DOHH2 (cell line): ENCODE data around the gene SYNDIG1.

Source experiments
- H3F3A ChIP-seq: fragments of 200-600 bp; sonication (generic), shearing (Covaris generic); 2 replicates; pipeline ENCODE4 v1.6.0; 2016; ENCODE audit warnings: antibody characterized with exemption, mild to moderate bottlenecking; ENCODE audit not compliant: control insufficient read depth, insufficient read depth
- H3K27ac ChIP-seq: fragments of 200-600 bp; sonication (generic); 2 replicates; pipeline ENCODE4 v1.5.1; 2014; ENCODE audit warnings: low read depth, mild to moderate bottlenecking, low read length, moderate library complexity
- H3K27me3 ChIP-seq: fragments of 200-600 bp; sonication (generic); 2 replicates; pipeline ENCODE4 v1.6.1; 2014; ENCODE audit warnings: mild to moderate bottlenecking, low read length, mixed read lengths; ENCODE audit not compliant: control insufficient read depth
- H3K36me3 ChIP-seq: fragments of 200-600 bp; sonication (generic); 2 replicates; pipeline ENCODE4 v1.6.1; 2014; ENCODE audit warnings: mild to moderate bottlenecking, low read length, moderate library complexity, mixed read lengths; ENCODE audit not compliant: control insufficient read depth
- H3K4me1 ChIP-seq: fragments of 200-600 bp; sonication (generic); 2 replicates; pipeline ENCODE4 v1.6.1; 2014; ENCODE audit warnings: mild to moderate bottlenecking, low read length, mixed read lengths; ENCODE audit not compliant: control insufficient read depth
- H3K4me2 ChIP-seq: fragments of 200-600 bp; sonication (generic); 2 replicates; pipeline ENCODE4 v1.6.0; 2014; ENCODE audit warnings: mild to moderate bottlenecking, low read length, moderate library complexity
- H3K4me3 ChIP-seq: fragments of 200-600 bp; sonication (generic); 2 replicates; pipeline ENCODE4 v1.5.1; 2014; ENCODE audit warnings: mild to moderate bottlenecking, low read length, mixed read lengths
- H3K79me2 ChIP-seq: fragments of 200-600 bp; sonication (generic); 2 replicates; pipeline ENCODE4 v1.6.1; 2014; ENCODE audit warnings: mild to moderate bottlenecking, low read length, mixed read lengths; ENCODE audit not compliant: control insufficient read depth
- H3K9me2 ChIP-seq: fragments of 200-600 bp; sonication (generic); replicated peaks from 2 replicates; pipeline ENCODE4 v1.6.1; 2014; ENCODE audit warnings: mild to moderate bottlenecking, low read length, mixed read lengths; ENCODE audit not compliant: control insufficient read depth
- H3K9me3 ChIP-seq: fragments of 200-600 bp; sonication (generic); 2 replicates; pipeline ENCODE4 v1.6.1; 2014; ENCODE audit warnings: antibody characterized with exemption, low read length, mixed read lengths; ENCODE audit not compliant: control insufficient read depth, insufficient read depth
- H4K20me1 ChIP-seq: fragments of 200-600 bp; sonication (generic); 2 replicates; pipeline ENCODE4 v1.6.0; 2014; ENCODE audit warnings: low read depth, mild to moderate bottlenecking, antibody characterized with exemption, low read length, moderate library complexity; ENCODE audit not compliant: control insufficient read depth, insufficient read depth
- CTCF ChIP-seq: fragments of 200-600 bp; sonication (generic); IDR thresholded peaks from one replicate; pipeline ENCODE4 v1.5.1; 2014; ENCODE audit warnings: antibody characterized with exemption, mild to moderate bottlenecking, low read depth, low read length; ENCODE audit not compliant: poor library complexity, severe bottlenecking
- EZH2phosphoT487 ChIP-seq: fragments of 200-600 bp; sonication (generic); IDR thresholded peaks from 2 replicates; pipeline ENCODE4 v1.6.1; 2017; ENCODE audit warnings: borderline replicate concordance, mild to moderate bottlenecking, antibody characterized with exemption, low read length, moderate library complexity, mixed read lengths

SYNDIG1 gene

GRCh38 chr20:24676353-24676977 is 207.0 kb downstream of the SYNDIG1 start:
- Histone ChIP-seq H3K79me2 (no peaks in the 10 kb centered on the region), H3K36me3 (no peaks in the 10 kb centered on the region)
- no peak for TF ChIP-seq CTCF
- TF ChIP-seq EZH2phosphoT487: no peak

GRCh38 chr20:24676978-24677370 is 207.5 kb downstream of the SYNDIG1 start:
- no peaks in the 10 kb centered on the region for H3K79me2 ChIP-seq

More at GRCh38 chr20:24676353-24676977, 207.0 kb downstream of the SYNDIG1 start:
- Histone ChIP-seq H3K27me3 (no peaks in the 10 kb centered on the region), H3K4me2 (no peak overlapping the region), H3K4me3 (no peak overlapping the region), H3K9me3 (no peaks in the 10 kb centered on the region), H3K27ac (no peak overlapping the region), H3K4me1 (no peaks in the 10 kb centered on the region), H3K9me2 (no peaks in the 10 kb centered on the region), H4K20me1 (no peaks in the 10 kb centered on the region), H3F3A (no peaks in the 10 kb centered on the region)

GRCh38 chr20:24677626-24678315 is 208.3 kb downstream of the SYNDIG1 start:
- H4K20me1 ChIP-seq: no peaks in the 10 kb centered on the region

More at GRCh38 chr20:24676978-24677370, 207.5 kb downstream of the SYNDIG1 start:
- Histone ChIP-seq H3K4me1 (no peaks in the 10 kb centered on the region), H3K27me3 (no peaks in the 10 kb centered on the region), H4K20me1 (no peaks in the 10 kb centered on the region), H3K4me2 (no peak overlapping the region), H3F3A (no peaks in the 10 kb centered on the region), H3K9me2 (no peaks in the 10 kb centered on the region), H3K27ac (no peak overlapping the region), H3K4me3 (no peak overlapping the region), H3K9me3 (no peaks in the 10 kb centered on the region), H3K36me3 (no peaks in the 10 kb centered on the region)
- TF ChIP-seq CTCF (no peak), EZH2phosphoT487 (no peak)

More at GRCh38 chr20:24677626-24678315, 208.3 kb downstream of the SYNDIG1 start:
- H3K36me3 ChIP-seq: no peaks in the 10 kb centered on the region
- H3K27ac ChIP-seq: no peak overlapping the region
- no peaks in the 10 kb centered on the region for H3K9me3 ChIP-seq
- no peaks in the 10 kb centered on the region for H3K4me1 ChIP-seq
- H3K79me2 ChIP-seq: no peaks in the 10 kb centered on the region
- no peak overlapping the region for H3K4me3 ChIP-seq
- no peaks in the 10 kb centered on the region for H3K27me3 ChIP-seq
- TF ChIP-seq CTCF (no peak), EZH2phosphoT487 (no peak)
- no peaks in the 10 kb centered on the region for H3K9me2 ChIP-seq
- no peak overlapping the region for H3K4me2 ChIP-seq
- H3F3A ChIP-seq: no peaks in the 10 kb centered on the region
